Lung (tissue), 12 donors: ENCODE results near the gene XXYLT1. TPM values are rescaled to one million over a fixed set of nuclear protein-coding genes. Genes with fewer than 3 reads are reported as not detected.

Experiments used
- ATAC-seq: fragments of 200-7000 bp; cut with Tn5 transposase; one replicate; pipeline ENCODE4 v1.9.1; 2020; ENCODE audit warnings: moderate number of reproducible peaks; ENCODE audit not compliant: insufficient read depth, low FRiP score
- DNase-seq, 3 donors: peaks; one replicate each; pipeline ENCODE4 v3.0.0-alpha.2; 2013 to 2017
- H3K27ac ChIP-seq, 2 donors: one replicate each; pipeline ENCODE4 v1.5.1; 2013; ENCODE audit warnings: mild to moderate bottlenecking in 2 of 2, moderate library complexity in 2 of 2, control low read depth in 1 of 2, inconsistent platforms in 1 of 2, low read depth in 1 of 2, low read length in 1 of 2
- H3K27me3 ChIP-seq, 3 donors: one replicate each; pipeline ENCODE4 v1.5.1; 2013; ENCODE audit warnings: low read length in 2 of 3; ENCODE audit not compliant: control insufficient read depth in 3 of 3, insufficient read depth in 3 of 3
- H3K36me3 ChIP-seq, 4 donors: one replicate each; pipeline ENCODE4 v1.5.1; 2013; ENCODE audit warnings: low read length in 4 of 4, mild to moderate bottlenecking in 1 of 4, moderate library complexity in 1 of 4; ENCODE audit not compliant: control insufficient read depth in 4 of 4, insufficient read depth in 4 of 4
- H3K4me1 ChIP-seq, 5 donors: one replicate each; pipeline ENCODE4 v1.5.1; 2013; ENCODE audit warnings: low read length in 5 of 5, mild to moderate bottlenecking in 2 of 5, moderate library complexity in 1 of 5; ENCODE audit not compliant: control insufficient read depth in 5 of 5, insufficient read depth in 5 of 5
- H3K4me3 ChIP-seq: one replicate; pipeline ENCODE4 v1.5.1; 2013; ENCODE audit warnings: mild to moderate bottlenecking, control low read depth, moderate library complexity
- H3K9ac ChIP-seq, 2 donors: one replicate each; pipeline ENCODE4 v1.5.1; 2013; ENCODE audit warnings: low read length in 2 of 2, control low read depth in 1 of 2; ENCODE audit not compliant: insufficient read depth in 1 of 2
- H3K9me3 ChIP-seq, 4 donors: one replicate each; pipeline ENCODE4 v1.5.1; 2013; ENCODE audit warnings: low read length in 3 of 4, mild to moderate bottlenecking in 1 of 4, moderate library complexity in 1 of 4; ENCODE audit not compliant: control insufficient read depth in 4 of 4, insufficient read depth in 3 of 4
- CTCF ChIP-seq: IDR thresholded peaks from 2 replicates; pipeline ENCODE4 v1.5.1; 2012; ENCODE audit warnings: mild to moderate bottlenecking; ENCODE audit errors: control extremely low read depth, extremely low read depth
- WGBS, 2 donors: extraction: QIAGEN DNeasy Blood & Tissue Kit; methylation state at CpG; one replicate each; pipeline ENCODE4 v1.1.7; 2013; 5-methylcytosine and 5-hydroxymethylcytosine counted together
- polyA plus RNA-seq, 2 donors: library from polyadenylated mRNA; stranded (reverse); fragments of 200-250 nt; gene quantifications; one replicate each; pipeline ENCODE4 v1.2.1, GENCODE V29; 2013
- total RNA-seq, 2 donors: library from RNA; depleted of rRNA in 1 of 2; stranded (reverse); fragments of >200 nt in 1 of 2; gene quantifications; one replicate each; pipeline ENCODE4 v1.2.1, GENCODE V29; 2014 to 2021
- donor health status: control.
- donor health status: control.
- donor health status: Bipolar disorder and iron deficiency.
- donor health status: healthy.
- donor health status: DM: yes; HTN: yes; CAD: no.

XXYLT1 gene
- total and polyA plus RNA-seq, 4 donors, result 4.7 to 15.4 (median 11.4) TPM

- H3K4me1 ChIP-seq, result peaks cover 0 to 8% (median 0%) of the 10 kb centered on the region in 5 donors
- DNase-seq (no peak), ATAC-seq (no peak)
- H3K36me3 ChIP-seq, result peaks cover 0 to 3% (median 0%) of the 10 kb centered on the region in 4 donors
- no peak for TF ChIP-seq CTCF
- H3K4me3 ChIP-seq, result no peak overlapping the region
- H3K27ac ChIP-seq, result no peak overlapping the region
- 97 to 98% methylated on average over 16 of the region's 16 CpGs for WGBS, 2 donors
- no peak overlapping the region for H3K9ac ChIP-seq
- H3K27me3 ChIP-seq, result no peaks in the 10 kb centered on the region
- no peaks in the 10 kb centered on the region for H3K9me3 ChIP-seq
Measured at GRCh38 chr3:195066441-195066841, 204.5 kb downstream of the XXYLT1 start.

GRCh38 chr3:195065864-195066185 is 205.1 kb downstream of the XXYLT1 start:
- no peak for ATAC-seq
- Histone ChIP-seq H3K36me3 (peaks cover 0 to 3% (median 0%) of the 10 kb centered on the region in 4 donors), H3K4me1 (peaks cover 0 to 8% (median 0%) of the 10 kb centered on the region in 5 donors), H3K27ac (no peak overlapping the region), H3K27me3 (no peaks in the 10 kb centered on the region), H3K9ac (no peak overlapping the region), H3K9me3 (no peaks in the 10 kb centered on the region), H3K4me3 (no peak overlapping the region)
- DNase-seq, result no peak
- 97 to 98% methylated on average over 13 of the region's 13 CpGs for WGBS, 2 donors
- TF ChIP-seq CTCF, result no peak

GRCh38 chr3:195065142-195065863 is 205.7 kb downstream of the XXYLT1 start:
- peaks cover 0 to 8% (median 0%) of the 10 kb centered on the region in 5 donors for H3K4me1 ChIP-seq
- TF ChIP-seq CTCF, result no peak
- peaks cover 0 to 3% (median 0%) of the 10 kb centered on the region in 4 donors for H3K36me3 ChIP-seq
- no peak overlapping the region for H3K27ac ChIP-seq
- DNase-seq (peak in 1 of 3 donors; percentile 31), ATAC-seq (no peak)
- no peak overlapping the region for H3K4me3 ChIP-seq
- H3K27me3 ChIP-seq, result no peaks in the 10 kb centered on the region
- H3K9me3 ChIP-seq, result no peaks in the 10 kb centered on the region
- WGBS, 2 donors, result 93 to 96% methylated on average over 39 to 42 of the region's 42 CpGs
- no peak overlapping the region for H3K9ac ChIP-seq
